Measurements from ENCODE around the gene WDR90. TPM values are rescaled to one million over a fixed set of nuclear protein-coding genes. Genes with fewer than 3 reads are reported as not detected.

The WDR90 gene
- total and polyA plus RNA-seq, 2 of the 13 experiments (the other 11 are each of a cell fraction or from before 2014, with no cell fraction given): 14.9 to 28.9 TPM

- TF ChIP-seq SP2 (CRISPR knock-in tag; IDR thresholded peaks at IDR 0.05) (peak; percentile 19; the same call in 1 of the 2 replicates), NONO (IDR thresholded peaks at IDR 0.05) (no peak), NONO (CRISPR knock-in tag; conservative IDR thresholded peaks at IDR 0.05) (peak; percentile 47), ARID4A (CRISPR knock-in tag; IDR thresholded peaks at IDR 0.05; ENCODE audit: borderline replicate concordance) (peak; percentile 73), ONECUT2 (CRISPR knock-in tag; IDR thresholded peaks at IDR 0.05) (no peak), PAXIP1 (CRISPR knock-in tag; conservative IDR thresholded peaks at IDR 0.05) (peak; percentile 87), ZNF329 (CRISPR knock-in tag; IDR thresholded peaks at IDR 0.05; ENCODE audit: low read depth) (no peak), PAX8 (CRISPR knock-in tag; IDR thresholded peaks at IDR 0.05; ENCODE audit: borderline replicate concordance) (no peak), ZBTB40 (IDR thresholded peaks at IDR 0.05) (no peak), ZBTB40 (CRISPR knock-in tag; IDR thresholded peaks at IDR 0.05) (0 out of 2 replicates have a peak, but pooled peaks have one; percentile 19), ZNF773 (CRISPR knock-in tag; IDR thresholded peaks at IDR 0.05; ENCODE audit: borderline replicate concordance) (no peak), MAZ (IDR thresholded peaks at IDR 0.05; ENCODE audit: borderline replicate concordance, low read depth, low read length) (no peak), MAZ (CRISPR knock-in tag; IDR thresholded peaks at IDR 0.05; ENCODE audit: low read depth) (peak; percentile 87)
These were observed 18.3 kb upstream of the WDR90 start, which contains the start of gene WFIKKN1 (continued) for GRCh38 chr16:630815-631405.
